ENCODE data around the gene CSNK2A2. TPM values are rescaled to one million over a fixed set of nuclear protein-coding genes. Genes with fewer than 3 reads are reported as not detected.

Gene CSNK2A2
- total RNA-seq, 1 donor from 2014 or later, result 19.0 TPM

DNA sequence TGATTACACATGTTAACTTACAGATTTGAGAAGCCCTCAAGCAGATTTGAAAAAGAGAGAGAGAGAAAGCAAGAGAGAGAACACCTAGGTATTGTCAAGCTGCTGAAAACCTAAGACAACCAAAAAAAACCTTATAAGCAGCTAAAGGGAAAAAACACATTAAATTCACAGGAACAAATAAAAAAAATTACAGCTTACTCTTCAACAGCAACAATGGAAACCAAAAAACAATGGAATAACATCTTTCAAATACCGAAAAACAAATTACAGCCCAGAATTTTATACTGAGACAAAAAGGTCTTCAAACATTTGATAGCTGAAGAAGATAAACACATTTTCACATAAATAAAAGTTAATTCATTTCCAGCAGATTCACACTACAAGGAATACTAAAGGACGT lies 60.3 kb downstream of the CSNK2A2 start:
- DNase-seq, result no peak

DNA sequence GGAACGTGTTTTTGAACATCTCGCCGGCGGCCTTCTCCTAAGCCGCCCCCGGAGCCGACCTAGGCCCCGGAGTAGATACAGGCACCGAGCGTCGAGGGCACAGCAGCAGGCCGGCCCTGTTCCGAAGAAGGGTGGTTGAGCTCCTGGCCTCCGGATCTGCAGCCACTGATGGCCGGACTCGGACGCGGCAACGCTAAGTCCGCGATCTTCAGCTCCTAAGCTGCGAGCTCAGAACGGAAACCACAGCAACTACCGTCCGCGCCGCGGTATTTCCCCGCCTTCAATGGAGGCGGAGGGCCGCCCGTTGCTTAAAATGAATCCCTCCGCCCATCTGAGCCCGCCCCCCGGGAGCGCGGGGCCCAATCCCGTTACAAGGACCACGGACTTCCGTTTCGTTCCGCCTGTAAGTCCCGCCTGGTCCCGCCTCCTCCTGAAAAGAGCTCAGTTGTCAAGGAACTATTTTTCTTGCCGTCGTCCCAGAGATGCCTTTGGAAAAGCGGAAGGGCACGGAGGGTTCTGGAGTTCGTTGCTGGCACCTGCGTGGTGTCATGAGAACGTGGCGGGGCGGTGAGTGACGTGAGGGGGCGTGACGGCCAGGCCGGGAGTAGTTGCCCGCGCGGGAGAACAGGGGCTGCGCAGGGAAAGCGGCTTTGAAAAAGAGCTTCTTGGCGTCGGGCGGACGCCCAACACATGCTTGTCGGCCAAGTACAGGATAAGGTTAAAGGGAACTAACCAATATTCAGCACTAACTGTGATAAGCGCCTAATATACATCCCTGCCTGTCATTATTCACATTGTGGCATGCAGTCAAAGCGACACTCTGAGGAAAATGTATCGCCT lies 68.6 kb downstream of the CSNK2A2 start, which contains the start of gene CFAP20:
Gene CFAP20, minus strand, starts transcription at position 285 of the 840 bp plus-strand sequence. Its CDS starts 266 bp downstream, at position 19.
- peak; percentile 96 for DNase-seq

DNA sequence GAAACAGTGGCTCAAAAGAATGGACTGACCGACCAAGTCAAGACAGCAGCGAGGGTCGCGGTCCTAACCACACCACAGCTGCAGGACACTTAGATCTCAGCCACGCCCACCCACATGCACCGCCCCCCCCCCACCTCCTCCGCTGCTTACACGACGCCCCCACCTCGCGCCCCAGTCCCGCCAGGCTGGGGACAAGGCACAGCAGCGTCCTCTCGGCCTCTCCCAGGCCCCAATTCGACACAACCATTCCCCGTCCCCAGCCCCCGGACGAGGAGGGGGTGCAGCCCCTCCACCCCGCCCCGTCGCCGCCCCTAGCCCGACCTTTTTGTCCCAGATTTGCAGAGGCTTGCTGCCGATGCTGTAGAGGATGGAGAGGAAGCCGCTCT lies 69.2 kb downstream of the CSNK2A2 start:
- no peak for DNase-seq

DNA sequence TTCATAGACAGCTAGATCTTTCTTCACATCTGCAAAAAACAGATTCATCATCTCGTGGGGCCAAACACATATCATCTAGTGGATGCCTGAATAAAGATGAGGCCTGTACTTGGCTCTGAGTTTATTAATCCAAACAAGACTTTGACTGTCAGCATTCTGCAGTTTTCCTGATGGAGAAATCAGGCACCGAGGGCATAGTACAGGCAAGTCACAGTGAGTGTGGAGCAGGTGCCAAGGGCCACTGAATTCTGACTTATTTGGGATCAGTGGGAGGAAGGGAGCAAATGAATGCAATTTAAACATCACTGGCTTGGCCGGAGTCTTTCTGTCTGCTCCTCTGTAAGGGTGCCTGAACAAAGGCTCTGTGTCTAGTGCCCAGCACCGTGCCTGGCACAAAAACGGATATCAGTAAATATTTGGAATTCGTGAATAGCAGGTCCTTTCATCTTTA lies 69.7 kb downstream of the CSNK2A2 start:
- DNase-seq, result peak; percentile 32

DNA sequence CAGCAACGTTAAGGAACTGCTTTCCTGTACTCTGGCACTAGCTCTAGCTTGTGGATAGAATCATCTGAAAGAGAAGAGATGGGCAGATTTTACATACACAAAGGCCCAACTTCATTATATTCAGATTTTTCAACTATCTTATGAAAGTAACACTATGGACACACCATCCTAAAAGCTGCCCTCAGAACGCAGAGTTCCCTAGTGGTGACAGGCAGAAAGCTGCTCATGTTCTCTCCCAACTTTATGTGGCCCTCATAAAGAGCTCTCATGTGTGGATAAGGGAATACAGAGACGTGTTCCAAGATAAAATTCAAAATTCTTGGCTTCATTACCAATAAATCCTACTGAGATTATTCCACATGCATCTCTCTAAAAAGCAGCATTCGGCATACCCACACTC lies 70.3 kb downstream of the CSNK2A2 start:
- no peak for DNase-seq

DNA sequence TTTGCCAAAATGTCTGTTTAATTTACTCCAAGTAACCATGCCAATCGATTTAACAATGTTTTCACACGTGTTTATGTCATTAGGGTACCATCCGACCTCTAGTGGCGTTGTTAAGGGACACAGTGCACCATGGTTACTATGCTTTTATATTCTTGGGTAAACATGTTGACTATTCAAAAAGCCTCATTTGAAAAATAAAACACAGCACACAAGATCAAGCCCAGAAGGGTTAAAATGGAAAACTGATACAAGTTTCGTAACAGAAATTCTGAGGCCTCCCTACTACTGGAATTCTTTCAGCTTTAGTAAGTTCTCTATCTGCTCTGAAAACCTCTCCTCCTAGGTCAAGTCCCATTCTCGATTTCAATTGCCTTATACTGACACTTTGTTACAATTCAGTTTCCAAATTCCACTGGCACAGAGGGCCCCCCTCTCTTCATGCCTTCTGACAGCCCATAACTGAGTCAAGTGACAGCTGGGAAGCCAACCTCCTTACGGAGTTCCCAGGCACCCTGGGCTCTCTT lies 70.8 kb downstream of the CSNK2A2 start:
- no peak for DNase-seq

DNA sequence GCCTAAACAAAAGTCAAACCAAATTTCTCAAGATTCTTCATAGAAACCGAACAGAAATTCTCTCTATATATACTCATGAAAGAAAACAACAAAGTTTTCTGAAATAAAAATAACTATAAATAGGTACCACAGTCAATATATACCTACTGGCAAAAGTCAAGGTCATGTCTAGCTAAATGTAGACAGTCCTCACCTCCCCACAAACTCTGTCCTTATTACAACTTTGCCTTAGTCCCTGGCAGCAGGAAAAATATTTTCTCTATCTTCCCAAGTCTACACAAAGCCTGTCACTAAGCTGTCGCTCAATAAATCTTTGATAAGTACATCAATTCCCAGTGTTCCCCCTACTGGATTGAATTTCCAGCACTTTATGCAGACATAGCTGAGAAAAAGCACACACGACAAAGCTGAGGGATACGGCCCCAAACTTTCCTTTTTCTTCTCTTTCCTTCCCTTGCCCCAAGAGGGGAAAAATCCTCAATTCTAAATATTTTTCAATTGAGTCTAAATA lies 71.4 kb downstream of the CSNK2A2 start:
- DNase-seq, result no peak

DNA sequence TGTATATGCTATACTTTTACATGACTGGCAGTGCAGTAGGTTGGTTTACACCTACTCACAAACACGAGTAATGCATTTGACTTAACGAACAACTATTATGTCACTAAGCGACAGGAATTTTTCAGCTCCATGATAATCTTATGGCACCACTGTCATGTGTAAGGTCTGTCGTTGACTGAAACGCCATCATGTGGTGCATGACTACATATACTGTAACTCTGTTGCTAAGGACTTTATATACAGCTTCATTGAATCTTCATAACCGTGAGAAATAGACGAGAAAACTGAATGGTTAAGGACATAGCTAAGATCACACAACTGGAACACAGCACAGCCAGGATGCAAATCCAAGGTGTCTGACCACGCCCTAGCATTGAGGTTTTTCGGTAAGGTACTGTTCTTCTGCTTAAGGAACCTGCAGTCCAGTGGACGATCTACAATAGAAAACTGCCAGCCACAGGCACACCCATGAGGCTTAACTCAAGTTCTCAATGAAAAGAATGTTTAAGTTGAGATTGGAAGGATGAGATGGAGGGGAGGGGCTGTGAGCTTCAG lies 72.0 kb downstream of the CSNK2A2 start:
- no peak for DNase-seq

DNA sequence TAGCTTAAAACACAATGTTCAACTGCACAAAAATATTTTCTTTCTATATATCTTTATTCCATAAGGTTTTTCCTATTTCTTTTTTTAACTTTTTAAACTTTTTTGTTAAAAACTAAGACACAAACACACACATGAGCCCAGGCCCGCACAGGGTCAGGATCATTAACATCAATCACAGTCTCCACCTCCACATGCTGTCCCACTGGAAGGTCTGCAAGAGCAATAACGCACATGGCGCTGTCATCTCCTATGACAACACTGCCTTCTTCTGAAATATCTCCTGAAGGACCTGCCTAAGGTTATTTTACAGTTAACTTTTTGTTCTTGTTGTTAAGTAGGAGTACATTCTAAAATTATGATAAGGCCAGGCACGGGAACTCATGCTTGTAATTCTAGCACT lies 72.9 kb downstream of the CSNK2A2 start:
- DNase-seq, result no peak

DNA sequence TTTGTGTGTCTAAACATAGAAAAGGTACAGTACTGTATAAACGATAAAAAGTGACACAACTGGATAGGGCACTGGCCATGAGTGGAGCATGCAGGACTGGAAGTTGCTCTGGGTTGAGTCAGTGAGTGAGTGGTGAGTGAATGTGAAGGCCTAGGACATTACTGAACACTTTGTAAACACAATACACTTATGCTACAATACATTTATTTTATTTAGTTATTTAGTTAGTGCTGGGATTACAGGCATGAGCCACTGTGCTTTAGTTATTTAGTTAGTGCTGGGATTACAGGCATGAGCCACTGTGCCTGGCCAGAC lies 73.3 kb downstream of the CSNK2A2 start:
- no peak for DNase-seq

DNA sequence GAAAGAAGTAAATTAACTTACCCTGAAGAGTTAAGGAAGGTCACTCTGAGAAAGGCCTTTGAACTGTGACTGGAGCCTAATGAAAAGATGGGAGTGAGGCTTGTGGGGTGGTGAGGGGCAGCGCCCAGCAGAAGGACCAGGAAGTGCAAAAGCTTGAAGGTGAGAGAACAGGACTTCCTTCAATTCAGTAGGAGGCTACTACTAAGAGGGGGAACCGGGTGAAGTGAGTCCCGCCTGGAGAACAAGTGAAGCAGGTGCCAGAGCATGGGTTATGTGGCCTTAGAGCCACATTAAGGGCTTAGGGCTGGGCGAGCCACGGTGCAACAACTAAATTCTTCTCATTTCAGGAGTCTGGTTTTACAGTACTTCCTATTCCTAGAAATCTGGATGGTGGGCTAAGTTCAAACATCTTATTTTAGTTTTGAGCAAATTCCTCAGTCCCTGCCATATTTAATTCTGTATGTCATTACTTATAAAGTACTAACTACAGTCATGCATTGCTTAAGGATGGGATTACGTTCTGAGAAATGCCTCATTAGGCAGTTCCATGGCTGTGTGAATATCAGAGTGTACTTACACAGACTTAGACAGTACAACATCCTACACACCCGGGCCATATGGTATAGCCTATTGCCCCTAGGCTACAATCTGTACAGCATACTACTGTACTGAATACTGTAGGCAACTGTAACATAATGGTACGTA lies 73.9 kb downstream of the CSNK2A2 start:
- no peak for DNase-seq

DNA sequence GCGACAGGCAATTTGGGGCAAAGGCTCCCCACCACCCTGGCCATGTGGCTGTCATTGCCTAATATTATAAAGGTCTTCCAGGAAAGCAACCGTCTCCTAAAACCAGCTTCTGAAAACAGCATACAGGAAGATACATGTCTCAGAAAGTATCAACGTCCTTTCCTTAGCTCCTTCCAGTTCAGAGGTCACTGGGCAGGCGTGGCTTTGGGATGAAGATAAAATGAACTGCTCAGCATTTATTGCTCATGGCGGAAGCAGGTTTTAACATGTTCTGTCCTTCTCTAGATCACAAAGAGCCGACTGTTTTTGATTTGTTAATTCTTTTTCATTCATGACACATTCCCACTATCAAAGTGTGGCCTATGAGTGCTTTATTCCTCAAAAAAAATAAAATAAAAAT lies 76.8 kb downstream of the CSNK2A2 start:
- no peak for DNase-seq

DNA sequence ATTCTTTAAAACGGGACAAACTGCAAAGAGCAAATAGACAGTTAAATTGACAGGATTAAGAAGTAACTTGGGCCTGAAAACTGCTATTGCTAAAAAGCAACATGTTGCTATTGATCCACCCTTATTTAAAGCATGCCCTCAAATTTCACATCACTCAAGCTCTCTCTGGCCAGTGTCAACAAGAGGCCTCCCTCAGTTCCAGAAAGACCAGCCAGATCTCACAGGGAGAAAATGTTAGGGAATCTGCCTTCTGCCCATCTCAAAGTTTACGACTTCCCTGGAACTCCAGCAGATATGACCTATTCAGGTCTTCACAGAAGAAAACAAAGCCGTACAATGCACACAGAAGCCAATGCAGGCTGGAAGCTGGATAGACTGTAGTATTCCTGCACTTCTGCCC lies 77.7 kb downstream of the CSNK2A2 start:
- DNase-seq, result no peak

DNA sequence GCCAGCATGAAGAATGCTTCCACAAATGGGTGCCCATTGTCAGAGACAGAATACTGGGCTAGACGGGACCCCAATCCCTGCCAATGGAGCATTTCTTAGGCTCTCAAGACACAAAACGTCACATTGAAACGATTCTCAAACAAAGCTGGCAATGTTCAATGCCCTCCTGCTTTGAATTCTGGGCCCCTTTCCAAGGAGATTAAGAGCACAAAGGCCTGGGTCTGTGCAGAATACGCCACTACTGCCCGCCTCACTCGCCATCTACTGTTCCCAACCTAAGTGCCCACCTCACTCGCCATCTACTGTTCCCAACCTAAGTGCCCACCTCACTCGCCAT lies 78.4 kb downstream of the CSNK2A2 start:
- DNase-seq, result peak; percentile 7

DNA sequence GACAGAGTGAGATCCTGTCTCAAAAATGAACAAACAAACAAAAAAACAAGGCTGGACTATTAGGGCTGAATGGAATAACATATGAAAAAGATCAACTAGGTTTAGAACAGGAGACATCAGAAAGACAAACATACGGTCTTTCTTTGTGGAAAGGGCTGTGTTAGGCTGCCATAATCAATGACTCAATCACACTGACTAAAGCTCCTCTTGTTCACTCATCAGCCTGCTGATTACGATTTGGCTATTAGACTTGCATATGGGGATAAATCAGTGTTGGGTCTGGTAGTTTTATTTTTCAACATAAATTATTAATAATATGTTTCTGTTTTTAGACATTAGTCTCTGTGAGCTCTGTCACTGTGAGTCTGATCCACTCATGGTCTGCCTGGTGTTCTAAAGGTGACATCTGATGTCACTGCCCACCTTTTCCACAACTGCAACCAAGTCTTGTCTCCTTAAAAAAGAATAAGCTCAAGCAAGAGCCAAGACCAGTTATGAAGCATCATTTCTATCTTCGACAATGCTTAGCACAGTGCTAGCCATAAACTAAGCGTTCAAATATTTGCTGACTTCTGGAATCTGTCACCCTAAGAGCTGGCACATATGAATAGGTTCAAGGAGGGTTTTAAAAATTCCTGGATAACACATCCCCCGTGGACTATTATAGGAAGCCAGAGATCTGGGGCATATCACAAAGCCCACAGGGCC lies 79.0 kb downstream of the CSNK2A2 start:
- no peak for DNase-seq

DNA sequence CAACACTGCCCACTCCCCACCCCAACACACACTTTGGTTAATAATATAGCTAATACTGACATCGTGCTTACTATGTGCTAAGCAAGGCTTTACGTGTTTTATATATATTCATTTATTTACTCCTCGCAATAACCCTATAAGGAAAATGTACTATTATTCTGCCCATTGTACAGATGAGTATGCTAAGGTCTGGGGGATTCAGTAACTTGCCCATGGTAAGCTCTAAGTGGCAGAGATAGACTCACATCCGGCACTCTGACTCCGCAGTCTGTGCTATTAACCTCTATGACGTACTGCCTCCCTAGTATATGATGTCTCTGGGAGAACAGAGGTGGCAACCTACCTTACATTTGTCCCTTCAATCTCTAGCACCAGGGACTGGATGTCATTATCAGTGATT lies 81.4 kb downstream of the CSNK2A2 start:
- DNase-seq, result no peak

DNA sequence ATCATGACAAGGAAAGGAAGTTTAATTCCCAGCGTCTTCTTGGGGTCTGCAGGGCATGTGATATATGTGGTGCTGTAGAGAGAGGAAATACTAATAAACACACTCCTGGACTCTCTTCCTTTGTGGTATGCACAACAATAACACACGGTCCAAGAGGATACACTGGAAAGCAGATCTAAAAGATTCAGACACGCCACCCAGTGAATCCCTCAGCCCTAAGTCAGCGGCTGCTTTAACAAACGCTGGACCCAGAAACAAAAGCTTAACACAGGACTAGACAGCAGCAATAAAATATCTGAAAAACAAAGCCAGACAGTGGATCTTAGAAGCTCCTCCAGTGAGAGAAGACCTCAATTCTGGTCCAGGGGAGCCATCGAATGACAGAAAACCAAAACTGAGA lies 81.8 kb downstream of the CSNK2A2 start:
- no peak for DNase-seq

DNA sequence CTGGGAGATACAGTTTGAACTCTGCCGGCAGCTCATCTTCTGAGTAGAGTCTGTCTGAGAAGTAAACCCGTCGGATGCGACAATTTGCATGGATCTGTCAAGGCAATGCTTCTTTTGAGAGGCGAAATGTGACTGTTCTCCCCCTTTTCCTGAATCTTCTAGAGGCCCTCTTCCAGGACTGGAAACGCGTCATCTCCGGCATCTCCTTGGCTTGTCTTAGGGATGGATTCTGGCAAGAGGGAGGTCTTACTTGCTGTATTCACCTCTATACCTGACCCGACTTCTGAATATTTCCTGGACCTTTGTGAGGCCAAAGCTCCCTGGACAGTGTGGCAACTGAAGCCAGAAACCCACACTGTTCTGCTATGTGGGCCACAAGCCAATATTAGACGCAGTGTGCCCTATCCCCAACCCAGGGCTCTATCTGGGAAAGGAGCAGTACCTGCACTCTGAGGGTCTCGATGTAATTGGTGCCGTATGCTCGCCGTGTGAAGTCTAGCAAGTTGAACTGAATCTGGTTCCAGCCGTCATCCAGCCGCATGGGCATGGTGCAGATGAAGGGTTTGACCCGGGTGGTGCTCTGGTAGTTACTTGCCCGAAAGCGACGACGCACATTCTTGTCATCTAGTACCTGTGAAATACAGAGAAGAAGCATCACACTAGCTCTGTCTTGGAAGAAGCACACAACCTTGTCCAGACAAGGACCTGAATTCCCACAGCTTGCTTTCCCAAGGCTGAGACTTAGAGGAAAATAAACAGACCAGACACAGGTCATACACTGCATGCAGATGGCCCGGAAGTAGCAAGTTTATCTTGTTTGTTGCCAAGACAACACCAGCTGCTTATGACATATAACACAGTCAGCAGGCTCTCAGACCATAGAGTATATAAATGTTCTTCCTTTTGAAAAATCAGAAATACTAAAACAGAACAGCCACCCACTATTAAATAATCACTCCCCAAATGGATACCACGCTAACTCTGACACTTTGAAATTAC lies 82.8 kb downstream of the CSNK2A2 start:
- no peak for DNase-seq

DNA sequence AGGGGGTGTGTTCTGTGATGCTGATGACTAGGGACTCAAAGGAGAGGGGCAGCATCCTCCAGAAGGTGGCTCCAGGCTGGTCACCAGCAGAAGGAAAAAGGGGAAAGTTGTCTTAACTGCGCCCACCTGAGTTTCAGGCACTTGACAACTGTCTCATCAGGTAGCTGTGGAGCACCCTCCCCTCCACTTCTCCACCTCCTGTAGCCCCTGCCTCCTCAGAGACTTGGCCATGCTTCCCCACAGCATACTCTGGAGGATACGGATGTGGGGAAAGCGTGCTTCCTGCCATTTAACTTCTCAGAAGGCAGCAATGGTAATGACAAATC lies 86.6 kb downstream of the CSNK2A2 start:
- DNase-seq, result no peak

DNA sequence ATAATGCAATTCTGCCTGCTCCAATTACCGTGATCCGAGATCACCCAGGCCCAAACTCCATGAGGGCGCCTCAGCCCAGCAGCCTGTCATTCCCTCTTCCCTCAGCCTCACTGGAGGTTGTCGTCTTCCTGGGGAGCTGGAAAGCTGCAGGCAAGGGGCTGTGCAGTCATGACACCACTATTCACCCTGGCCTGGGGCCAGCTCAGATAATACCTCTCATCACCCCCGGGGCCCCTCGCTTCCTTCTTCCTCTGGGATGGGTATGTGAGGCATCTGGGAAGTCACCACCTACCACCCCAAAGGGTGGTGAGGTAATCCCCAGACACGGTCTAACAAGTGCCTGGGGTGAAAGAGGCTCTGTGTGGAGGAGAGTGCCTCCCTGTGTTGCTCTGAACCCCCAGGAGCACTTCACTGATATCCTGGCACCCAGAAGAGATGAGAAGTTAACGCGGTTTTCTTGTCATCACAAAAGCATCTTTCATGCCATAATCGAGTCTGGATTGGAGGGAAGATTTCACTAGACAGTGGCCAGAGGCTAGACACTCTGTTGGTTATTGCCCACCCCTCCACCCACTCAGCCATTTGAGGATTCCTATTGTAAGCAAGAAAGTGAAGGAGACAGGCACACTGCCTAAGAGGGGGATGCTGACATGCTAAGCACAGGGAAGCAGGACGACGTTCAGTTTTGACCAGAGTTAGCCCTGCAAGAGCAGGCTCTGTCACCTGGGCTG lies 87.2 kb downstream of the CSNK2A2 start:
- DNase-seq, result no peak

DNA sequence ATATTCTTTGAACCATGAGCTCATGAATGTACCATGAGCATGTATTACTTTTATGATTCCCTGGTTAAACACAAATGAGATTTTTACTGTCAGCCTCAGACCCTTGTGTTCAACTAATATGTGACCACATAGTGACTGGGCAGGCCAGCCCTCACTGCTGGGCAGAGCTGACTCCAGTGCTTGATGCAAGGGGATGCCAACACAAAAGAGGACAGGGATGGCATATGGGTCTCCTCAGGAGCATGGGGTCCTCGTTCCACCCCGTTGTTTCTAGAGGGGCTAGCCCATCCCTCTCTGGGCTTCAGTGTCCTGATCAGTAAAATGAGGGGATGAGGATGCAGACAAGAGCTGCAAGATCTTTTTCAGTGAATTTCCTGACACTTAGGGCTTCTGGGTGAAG lies 88.0 kb downstream of the CSNK2A2 start:
- no peak for DNase-seq

All from occipital lobe (tissue), 2 donors.